K562 (cell line): ENCODE results near the gene SOX8.

Experiments
- BHLHE40 ChIP-seq: IDR thresholded peaks from 2 replicates; pipeline ENCODE4 v1.6.1; 2011; ENCODE audit warnings: low read length, improper control_type of control experiment
- HNRNPLL ChIP-seq: fragments of 200-400 bp; formaldehyde crosslinking; IDR thresholded peaks from 2 replicates; pipeline ENCODE4 v1.6.1; 2017; ENCODE audit warnings: low read length, low read depth, mild to moderate bottlenecking; ENCODE audit not compliant: poor library complexity, severe bottlenecking
- MAFF ChIP-seq: IDR thresholded peaks from 2 replicates; pipeline ENCODE4 v1.6.1; 2012; ENCODE audit warnings: low read length, improper control_type of control experiment
- MEIS2 ChIP-seq: fragments of 450-650 bp; IDR thresholded peaks from 2 replicates; pipeline ENCODE4 v1.6.1; 2014; ENCODE audit warnings: mild to moderate bottlenecking; ENCODE audit not compliant: partially characterized antibody
- RFX5 ChIP-seq: IDR thresholded peaks from 2 replicates; pipeline ENCODE4 v1.6.1; 2011; ENCODE audit warnings: low read depth, mild to moderate bottlenecking, improper control_type of control experiment, low read length
- ZNF707 ChIP-seq: fragments of 250-450 bp; sonication (Bioruptor Pico); conservative IDR thresholded peaks from 2 replicates; pipeline ENCODE4 v1.8.0; 2022; ENCODE audit warnings: inconsistent platforms, mild to moderate bottlenecking, moderate library complexity
- TF ChIP-seq, protein P1 (sequence below), 3 experiments: IDR thresholded peaks in 2 of 3; conservative IDR thresholded peaks in 1 of 3; 2 replicates each; pipeline ENCODE4 v1.5.1; 2011 to 2012; ENCODE audit warnings: low read length in 3 of 3, mild to moderate bottlenecking in 3 of 3, control low read depth in 2 of 3, improper control_type of control experiment in 1 of 3, inconsistent platforms in 1 of 3, low read depth in 1 of 3, mixed read lengths in 1 of 3, moderate library complexity in 1 of 3; ENCODE audit not compliant: insufficient read depth in 2 of 3
- TF ChIP-seq, protein P2 (sequence below): sonication (generic); formaldehyde crosslinking; IDR thresholded peaks from 2 replicates; pipeline ENCODE4 v1.9.0; 2022; ENCODE audit warnings: mild to moderate bottlenecking, missing genetic modification reagents

DNA sequence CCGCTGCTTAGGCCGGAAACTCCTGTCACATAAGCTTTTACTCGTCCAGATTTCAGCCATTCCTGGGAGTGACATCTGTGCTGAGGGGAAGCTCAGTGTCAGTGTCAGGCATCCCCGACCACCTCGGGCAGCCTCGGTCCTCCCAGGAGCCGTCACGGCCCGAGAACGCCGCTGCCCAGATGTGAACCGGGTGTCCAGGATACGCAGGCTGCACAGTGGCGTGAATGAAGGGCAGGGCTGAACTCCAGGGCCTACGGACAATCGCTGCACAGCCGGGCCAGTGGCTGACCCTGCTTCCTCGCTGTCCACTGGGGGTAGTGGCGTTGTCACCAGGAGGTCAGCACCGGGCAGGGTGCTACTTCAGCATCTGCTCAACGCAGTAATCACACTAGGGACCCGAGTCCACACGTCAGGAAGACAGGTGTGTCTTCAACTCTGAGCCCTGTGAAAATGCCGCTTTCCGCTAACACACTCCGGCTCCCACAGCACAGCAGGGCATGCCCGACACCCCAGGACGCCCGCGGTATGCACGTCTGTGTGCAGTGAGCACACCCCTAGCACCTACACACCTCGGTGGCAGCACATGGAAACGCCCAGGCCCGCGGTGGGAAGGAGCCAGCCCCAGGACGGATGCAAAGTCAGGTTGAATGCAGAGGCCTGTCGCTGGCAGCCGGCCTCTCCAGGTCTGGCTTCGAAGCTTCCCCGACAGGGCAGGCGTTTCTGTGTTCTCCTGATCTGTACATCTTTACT lies 13.8 kb upstream of the SOX8 start:
- TF ChIP-seq RFX5 (no peak), MAFF (no peak), HNRNPLL (no peak), BHLHE40 (no peak), MEIS2 (no peak), ZNF707 (CRISPR knock-in tag) (no peak)
- TF ChIP-seq, protein P1, sequence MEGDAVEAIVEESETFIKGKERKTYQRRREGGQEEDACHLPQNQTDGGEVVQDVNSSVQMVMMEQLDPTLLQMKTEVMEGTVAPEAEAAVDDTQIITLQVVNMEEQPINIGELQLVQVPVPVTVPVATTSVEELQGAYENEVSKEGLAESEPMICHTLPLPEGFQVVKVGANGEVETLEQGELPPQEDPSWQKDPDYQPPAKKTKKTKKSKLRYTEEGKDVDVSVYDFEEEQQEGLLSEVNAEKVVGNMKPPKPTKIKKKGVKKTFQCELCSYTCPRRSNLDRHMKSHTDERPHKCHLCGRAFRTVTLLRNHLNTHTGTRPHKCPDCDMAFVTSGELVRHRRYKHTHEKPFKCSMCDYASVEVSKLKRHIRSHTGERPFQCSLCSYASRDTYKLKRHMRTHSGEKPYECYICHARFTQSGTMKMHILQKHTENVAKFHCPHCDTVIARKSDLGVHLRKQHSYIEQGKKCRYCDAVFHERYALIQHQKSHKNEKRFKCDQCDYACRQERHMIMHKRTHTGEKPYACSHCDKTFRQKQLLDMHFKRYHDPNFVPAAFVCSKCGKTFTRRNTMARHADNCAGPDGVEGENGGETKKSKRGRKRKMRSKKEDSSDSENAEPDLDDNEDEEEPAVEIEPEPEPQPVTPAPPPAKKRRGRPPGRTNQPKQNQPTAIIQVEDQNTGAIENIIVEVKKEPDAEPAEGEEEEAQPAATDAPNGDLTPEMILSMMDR (IDR thresholded peaks at IDR 0.05 in 2 of 3, conservative IDR thresholded peaks at IDR 0.05 in 1 of 3; ENCODE audit: insufficient read depth in 2 of 3, low read depth in 1 of 3, low read length in 3 of 3), result no peak
- TF ChIP-seq, protein P2, sequence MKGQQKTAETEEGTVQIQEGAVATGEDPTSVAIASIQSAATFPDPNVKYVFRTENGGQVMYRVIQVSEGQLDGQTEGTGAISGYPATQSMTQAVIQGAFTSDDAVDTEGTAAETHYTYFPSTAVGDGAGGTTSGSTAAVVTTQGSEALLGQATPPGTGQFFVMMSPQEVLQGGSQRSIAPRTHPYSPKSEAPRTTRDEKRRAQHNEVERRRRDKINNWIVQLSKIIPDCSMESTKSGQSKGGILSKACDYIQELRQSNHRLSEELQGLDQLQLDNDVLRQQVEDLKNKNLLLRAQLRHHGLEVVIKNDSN (CRISPR knock-in tag), result no peak
